ENCODE data around the gene EHBP1L1. TPM values are rescaled to one million over a fixed set of nuclear protein-coding genes. Genes with fewer than 3 reads are reported as not detected.
"Not testable (repeated sequence)": the region's sequence is repeated elsewhere in the genome, so short reads cannot be mapped to it uniquely, and the experiment has no call there.

The EHBP1L1 gene
- total RNA-seq, 2 donors from 2014 or later = 53.4 to 61.0 TPM

DNA sequence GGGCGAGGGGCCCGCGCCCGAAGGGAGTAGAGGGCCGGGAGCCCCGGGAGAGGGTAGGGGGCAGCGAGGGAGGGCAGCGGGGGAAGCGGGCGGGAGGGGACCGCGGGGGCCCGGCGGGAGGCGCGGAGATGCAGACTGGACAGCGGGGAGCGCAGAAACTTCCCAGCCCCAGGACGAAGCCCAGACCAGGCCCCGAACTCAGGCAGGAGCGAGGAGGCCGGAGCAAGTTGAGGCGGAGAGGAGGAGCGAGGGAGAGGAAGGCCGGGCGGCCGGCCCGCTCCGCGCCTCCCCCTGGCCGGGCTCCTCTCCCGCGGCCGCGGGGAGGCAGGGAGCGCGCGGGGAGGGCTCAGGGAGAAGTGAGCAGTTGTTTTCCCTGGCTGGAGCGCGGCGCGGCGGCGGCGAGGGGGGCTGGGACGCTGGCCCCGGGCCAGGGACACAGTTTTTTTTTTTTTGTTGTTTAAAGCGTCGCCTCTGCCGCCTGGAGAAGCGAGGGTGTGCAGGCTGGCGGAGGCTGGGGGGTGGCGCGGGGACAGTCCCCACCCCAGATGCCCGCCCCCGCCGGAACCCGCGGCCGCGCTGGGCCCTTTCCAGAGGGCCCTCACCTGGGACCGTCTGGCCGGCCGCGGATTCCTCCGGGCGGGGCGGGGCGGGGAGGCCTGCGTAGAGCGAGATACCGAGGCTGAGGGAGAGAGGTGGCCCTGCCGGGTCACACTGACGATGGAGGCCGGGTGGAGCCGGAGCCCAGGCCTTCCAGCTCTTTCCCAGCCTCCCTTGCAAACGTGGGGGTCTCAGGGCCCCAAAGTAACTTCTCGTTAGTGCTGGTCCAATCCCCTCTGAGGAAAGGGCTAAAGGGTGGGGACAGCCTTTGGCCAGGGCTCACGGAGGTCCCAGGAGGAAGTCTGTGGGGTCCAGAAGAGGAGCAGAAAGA lies 17.6 kb upstream of the EHBP1L1 start, which contains the start of gene LTBP3:
TSS of gene LTBP3 (minus strand) at position 358 of the 928 bp plus-strand sequence. CDS start 400 bp downstream, outside the sequence.
- ATAC-seq = peak; percentile 84 to 89
- intact Hi-C loops (cut with DNase I) = no loop called here
- peak; percentile 85 for DNase-seq

DNA sequence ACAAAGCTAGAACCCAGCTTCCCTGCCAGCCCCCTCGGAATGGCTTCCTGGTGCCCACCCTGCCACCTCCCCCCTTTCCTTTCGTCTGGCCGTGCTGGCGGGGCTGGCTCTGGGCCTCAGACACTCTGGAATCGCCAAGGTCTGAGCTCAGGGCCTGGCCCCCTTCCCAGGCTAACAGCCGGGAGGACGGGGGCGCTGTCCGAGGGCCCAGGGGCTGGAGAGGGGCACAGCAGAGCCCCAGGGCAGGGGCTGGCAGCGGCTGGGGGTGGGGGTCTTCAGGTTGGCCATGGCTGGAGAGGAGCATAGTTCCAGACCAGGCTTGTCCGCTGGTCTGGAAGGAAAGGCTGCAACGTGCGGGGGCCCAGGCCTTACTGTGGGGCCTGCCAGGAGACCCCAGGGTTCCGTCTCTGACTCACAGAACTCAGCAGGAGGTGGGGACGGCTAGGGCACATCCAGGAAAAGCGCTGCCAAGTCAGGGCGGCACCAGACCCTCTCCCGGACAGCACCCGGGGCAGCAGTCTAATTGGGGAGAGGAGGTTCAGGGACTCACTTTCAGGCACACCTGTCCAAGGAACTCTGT lies 16.8 kb upstream of the EHBP1L1 start:
- DNase-seq (peak; percentile 81), ATAC-seq (peak; percentile 63 to 74)
- intact Hi-C loops (cut with DNase I) = no loop called here

DNA sequence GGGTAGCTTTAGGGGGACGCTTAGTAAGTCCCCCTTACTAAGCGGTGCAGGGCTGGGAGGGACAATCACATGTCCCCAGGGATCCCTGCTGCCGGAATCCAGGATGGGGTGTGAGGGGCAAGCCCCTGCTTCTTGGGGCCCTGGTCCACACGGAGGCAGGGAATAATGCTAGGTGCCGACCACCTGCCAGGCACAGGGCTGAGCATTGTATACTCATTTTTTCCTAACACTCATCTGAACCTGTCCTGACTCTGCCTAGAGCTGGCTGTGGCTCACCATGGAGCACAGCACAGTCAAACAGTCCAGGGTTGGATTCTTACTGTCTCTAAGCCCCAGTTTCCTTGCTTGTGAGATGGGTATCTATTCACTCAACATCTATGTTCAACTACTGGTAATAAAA lies 16.3 kb upstream of the EHBP1L1 start:
- no peak for DNase-seq
- no peak for ATAC-seq
- intact Hi-C loops (cut with DNase I) = no loop called here

DNA sequence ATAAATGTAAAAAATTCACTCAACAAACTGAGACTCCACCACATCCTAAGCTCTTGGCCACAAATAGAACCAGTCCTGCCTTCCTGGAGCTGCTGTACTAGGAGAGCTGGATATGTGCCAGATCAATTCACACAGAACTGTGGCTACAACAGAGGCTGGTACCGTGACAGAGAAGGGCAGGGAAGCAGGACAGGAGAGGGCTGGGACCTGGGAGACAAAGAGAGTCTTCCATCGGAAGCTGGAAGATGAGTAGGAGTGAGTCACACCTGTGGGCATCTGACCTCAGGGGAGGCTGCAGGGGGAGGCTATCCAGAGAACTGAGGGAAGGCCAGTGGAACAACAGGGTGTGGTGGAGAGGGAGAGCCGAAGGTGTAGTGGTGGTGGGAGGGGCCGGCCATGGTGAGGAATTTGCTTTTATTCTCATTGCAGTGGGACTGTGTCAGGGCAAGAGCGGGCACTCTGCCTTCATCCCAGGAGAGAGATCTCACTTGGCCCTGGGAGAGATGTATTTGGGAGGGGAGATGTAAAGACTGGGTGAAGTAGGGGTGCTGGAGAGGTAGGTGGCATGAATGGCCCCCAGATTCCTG lies 15.8 kb upstream of the EHBP1L1 start:
- no peak for DNase-seq
- intact Hi-C loops (cut with DNase I) = no loop called here
- ATAC-seq = peak in 1 of 2 donors; percentile 11

DNA sequence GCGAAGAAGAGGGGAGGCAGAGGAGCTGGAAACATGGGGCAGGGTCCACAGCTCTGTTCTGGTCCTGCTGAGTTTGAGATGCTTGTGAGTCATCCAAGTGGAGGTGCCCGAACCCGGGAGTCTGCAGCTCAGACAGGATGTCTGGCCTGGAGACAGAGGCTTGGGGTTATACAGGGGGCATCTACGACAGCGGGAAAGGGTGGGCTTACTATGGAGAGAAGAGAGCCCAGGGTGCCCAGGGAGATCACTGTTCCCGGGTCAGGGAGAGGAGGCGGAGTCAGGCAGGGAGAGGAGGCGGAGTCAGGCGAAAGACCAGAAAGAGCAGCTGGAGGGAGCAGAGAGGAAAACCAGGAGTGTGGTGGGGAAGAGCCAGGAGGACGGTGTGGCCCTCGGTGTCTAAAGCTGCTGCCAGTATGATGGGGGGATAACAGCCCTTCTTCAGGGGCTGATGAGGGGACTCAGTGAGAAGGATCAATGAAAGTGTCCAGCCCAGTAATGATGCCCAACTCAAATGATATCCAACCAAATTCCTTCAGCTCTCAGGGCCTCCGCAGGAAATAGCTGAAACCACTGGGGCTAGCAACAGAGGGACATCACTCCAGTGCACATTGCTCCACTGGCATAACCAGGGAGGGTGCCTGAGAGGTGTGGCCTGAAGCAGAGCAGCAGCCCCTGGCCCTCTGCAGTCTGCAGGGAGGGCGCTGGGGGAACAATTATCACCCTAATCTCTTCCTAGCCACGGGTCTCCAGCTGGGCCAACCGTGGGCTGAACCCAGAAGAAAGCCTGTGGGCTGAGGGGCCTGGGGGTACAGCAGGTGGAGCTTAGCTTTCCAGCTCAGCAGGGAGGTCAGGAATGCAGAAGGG lies 15.1 kb upstream of the EHBP1L1 start:
- intact Hi-C loops (cut with DNase I) = no loop called here
- peak in 1 of 2 donors; percentile 4 for ATAC-seq
- DNase-seq = peak; percentile 59

DNA sequence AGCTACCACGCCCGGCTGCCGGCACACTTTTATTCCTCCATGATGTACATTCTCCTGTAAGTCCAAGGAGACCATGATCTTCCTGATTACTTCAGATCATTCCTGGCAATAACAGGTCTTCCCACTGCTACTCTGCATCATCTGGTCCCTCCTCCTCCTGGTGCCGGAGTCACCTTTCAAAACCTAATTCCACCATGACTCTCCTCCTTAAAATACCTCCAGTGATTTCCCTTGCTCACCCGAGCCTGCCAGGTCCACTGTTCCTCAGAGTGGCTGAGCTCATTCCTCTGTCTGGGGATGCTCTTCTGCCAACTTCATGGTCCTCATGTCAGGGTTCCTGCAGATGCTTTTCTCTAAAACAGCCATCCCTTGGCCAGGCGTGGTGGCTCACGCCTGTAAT lies 13.8 kb upstream of the EHBP1L1 start:
- intact Hi-C loops (cut with DNase I) = no loop called here
- no peak for ATAC-seq
- DNase-seq = no peak

DNA sequence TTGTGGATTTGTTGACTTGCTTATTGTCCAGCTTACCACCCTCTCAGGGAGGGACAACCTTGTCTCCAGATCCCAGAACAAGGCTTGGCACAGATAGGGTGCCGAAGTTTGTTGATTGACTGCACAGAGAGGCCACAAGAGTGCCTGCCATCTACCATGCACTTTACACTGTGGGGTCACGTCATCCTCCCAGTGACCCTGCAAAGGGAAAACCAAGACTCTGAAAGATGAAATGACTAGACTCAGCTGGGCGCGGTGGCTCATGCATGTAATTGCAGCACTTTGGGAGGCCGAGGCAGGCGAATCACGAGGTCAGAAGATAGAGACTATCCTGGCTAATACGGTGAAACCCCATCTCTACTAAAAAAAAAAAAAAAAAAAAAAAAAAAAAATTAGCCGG lies 13.1 kb upstream of the EHBP1L1 start:
- no peak for ATAC-seq
- intact Hi-C loops (cut with DNase I) = no loop called here

DNA sequence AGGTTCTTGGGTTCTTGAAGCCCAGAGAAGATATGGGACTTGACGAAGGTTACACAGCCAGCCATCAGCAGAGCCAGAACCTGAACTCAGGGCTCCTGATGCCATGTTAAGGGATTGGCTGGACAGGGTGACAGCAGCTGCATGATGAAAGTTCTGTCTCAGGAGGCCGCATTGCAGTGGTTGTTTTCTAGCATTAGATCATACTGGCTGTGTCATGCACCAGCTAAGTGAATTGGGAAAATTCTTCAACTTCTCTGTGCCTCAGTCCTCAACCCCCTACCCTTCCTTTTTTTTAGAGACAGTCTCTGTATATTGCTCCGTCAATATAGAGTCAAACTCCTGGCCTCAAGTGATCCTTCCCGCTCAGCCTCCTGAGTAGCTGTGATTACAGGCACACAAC lies 12.3 kb upstream of the EHBP1L1 start:
- intact Hi-C loops (cut with DNase I) = no loop called here
- ATAC-seq (no peak), DNase-seq (no peak)

More for the DNA sequence above, 13.1 kb upstream of the EHBP1L1 start:
- no peak for DNase-seq

DNA sequence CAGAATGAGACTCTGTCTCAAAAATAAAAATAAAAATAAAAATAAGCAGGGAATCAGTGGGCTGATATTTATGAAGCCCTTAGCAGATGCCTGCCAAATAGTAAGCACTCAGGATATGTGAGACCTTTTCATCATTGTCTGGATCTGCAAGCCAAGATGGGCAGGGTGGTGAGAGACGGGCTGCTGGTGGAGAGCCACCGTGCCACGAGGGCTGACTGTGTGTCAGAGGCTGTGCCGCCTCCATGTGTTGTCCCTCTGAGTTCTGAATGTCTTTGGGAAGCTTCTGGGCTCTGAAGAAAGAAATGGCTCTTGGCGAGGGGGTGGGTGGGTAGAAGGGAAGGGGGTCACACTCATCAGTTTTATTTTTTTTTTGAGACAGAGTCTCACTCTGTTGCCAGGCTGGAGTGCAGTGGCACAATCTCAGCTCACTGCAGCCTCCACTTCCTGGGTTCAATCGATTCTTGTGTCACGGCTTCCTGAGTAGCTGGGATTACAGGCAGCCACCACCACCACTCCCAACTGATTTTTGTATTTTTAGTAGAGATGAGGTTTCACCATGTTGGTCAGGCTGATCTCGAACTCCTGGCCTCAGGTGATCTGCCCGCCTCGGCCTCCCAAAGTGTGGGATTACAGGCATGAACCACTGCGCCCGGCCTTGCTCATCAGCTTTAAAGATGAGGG lies 10.8 kb upstream of the EHBP1L1 start:
- intact Hi-C loops (cut with DNase I); ATAC-seq; DNase-seq: not testable (repeated sequence)

DNA sequence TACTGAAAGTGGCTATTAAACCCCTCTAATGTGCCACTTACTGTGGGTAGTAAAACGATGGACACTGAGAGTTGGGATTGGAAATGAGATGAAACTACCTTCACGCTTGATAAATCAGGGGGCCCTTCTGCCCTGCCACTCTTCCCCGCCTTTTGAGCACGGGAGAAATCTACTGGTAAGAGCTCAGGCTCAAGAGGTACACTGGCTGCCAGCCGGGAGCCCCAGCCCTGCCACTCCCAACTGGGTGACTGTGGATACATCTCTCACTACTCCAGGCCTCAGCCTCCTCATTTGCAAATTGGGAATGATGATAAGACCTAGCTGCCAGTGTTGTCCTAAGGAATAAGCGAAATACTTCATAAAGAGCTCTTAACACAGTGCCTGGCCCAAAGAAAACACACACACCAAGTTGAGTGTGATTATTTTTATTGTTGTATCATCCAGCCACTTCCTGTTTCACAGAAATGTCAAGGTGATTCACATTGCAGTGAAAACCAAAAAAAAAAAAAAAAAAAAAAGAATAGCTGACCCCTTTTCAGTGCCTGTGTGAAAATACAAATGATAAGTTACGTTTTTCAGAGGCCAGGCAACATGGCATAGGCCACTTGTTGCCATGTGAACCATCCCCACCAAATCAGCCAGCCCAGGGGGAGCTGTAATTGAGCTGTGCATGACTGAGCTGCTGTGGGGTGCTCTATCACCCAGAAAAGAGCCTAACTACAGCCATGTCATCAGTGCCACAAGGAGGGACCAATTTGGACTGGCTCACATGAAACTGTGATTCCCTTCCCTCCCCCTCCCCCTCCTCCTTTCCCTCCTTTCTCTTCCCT lies 10.0 kb upstream of the EHBP1L1 start:
- ATAC-seq = no peak
- DNase-seq = no peak
- intact Hi-C loops (cut with DNase I) = no loop called here

DNA sequence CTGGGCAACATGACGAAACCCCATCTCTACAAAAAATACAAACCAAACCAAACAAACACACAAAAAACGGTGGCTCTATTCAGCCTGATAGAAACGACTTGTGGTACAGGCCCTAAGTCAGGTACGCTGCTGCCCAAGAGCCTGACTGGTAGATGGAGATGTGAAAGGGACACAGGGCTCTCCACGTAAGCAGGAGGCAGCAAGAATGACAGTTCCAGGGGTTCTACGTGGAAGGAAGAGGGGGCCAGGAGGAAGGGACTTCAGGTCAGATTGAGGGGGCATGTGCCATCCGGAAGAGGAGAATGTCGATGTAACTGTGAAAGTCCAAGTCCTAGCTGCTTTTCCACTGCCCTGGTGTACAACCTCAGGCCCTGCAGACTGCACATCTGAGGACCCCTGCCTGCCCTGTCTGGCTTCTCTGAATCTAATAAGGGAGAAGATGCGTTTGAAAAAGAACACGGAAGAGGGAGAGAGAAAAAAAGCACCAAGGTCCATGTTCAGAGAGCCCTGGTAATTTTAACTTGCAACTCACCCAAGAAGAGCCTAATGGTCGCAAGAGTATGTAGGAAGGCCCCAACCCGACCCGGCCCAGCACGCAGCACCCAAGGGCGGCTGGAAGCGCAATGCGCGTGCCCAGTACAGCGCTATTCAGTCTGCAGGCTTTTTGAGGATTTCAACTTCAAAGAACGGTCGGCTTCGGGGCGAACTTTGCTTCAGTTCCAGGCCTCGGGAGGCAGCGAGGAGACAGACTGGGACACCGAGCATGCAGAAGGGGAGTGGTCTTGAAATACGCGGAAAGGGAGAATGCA lies 6.5 kb upstream of the EHBP1L1 start:
- DNase-seq (no peak), ATAC-seq (peak; percentile 16 to 21)
- intact Hi-C loops (cut with DNase I) = no loop called here

DNA sequence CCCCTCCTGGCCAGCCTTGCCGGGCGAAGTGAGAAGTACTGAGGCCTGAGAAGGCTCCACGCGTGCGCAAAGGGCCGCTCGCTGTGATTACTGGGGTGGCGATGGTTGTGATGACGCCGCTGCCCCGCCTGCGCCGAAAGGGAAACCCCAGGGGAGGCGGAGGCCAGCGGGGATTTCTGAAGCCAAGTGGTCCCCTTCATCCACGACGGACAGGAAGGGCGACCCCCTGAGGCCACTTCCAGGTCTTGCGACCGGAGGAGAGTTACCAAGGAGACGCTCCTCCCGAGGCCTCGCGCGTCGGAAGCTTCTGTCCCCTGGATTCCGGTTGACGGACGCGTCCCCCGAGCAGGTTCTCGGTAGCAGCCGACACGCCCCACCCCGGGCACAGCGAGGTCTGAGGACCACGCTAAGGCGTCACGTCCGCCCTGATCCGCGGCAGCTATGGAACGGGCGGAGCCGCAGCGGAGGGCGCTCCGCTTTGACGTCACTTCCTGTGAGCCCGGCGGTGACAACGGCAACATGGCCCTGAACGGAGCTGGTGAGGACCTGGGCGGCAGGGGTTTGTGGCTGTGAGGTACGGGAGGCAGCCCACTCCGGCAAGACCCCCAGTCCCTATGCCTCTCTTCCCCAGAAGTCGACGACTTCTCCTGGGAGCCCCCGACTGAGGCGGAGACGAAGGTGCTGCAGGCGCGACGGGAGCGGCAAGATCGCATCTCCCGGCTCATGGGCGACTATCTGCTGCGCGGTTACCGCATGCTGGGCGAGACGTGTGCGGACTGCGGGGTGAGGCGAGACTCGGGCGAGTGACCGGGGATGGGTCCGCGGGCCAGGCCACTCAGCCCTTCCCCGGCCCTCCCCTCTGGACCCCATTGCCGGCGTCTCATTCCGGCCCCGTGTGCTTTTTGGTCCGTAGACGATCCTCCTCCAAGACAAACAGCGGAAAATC lies 5.6 kb upstream of the EHBP1L1 start, which contains the start of gene ZNRD2:
TSS of gene ZNRD2 (plus strand) at position 505 of the 946 bp plus-strand sequence. CDS start at position 520, 15 bp downstream.
- DNase-seq (peak; percentile 99), ATAC-seq (peak; percentile 87 to 88)
- intact Hi-C loops (cut with DNase I) = no loop called here

DNA sequence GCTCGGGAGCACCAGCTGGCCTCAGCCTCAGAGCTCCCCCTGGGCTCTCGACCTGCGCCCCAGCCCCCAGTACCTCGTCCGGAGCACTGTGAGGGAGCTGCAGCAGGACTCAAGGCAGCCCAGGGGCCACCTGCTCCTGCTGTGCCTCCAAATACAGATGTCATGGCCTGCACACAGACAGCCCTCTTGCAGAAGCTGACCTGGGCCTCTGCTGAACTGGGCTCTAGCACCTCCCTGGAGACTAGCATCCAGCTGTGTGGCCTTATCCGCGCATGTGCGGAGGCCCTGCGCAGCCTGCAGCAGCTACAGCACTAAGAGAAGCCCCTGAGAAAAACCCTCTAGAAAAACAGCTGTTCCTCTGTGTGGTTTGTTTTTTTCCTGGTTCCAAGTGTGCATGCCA lies 4.4 kb upstream of the EHBP1L1 start:
- ATAC-seq (no peak), DNase-seq (no peak)
- intact Hi-C loops (cut with DNase I) = no loop called here

DNA sequence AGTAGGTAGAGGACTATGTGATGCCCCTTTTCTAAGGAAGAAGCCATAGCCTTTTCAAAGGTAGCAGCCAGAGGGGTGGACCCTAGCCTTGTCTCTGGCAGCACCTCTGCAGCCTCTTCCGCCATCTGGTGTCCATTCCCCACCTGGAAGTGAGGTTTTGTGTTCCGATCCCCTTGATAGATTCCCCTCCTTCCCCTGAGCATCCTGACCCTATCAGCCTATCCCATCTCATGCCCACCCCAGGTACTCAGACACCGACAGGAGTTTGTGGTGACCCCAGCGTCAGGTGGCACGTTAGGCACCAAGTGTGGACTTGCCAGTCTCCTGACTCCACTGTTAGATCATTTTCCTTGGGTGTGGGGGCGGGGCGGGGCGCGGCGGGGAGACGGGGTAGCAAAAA lies 3.9 kb upstream of the EHBP1L1 start:
- intact Hi-C loops (cut with DNase I) = no loop called here
- no peak for DNase-seq
- ATAC-seq = no peak

DNA sequence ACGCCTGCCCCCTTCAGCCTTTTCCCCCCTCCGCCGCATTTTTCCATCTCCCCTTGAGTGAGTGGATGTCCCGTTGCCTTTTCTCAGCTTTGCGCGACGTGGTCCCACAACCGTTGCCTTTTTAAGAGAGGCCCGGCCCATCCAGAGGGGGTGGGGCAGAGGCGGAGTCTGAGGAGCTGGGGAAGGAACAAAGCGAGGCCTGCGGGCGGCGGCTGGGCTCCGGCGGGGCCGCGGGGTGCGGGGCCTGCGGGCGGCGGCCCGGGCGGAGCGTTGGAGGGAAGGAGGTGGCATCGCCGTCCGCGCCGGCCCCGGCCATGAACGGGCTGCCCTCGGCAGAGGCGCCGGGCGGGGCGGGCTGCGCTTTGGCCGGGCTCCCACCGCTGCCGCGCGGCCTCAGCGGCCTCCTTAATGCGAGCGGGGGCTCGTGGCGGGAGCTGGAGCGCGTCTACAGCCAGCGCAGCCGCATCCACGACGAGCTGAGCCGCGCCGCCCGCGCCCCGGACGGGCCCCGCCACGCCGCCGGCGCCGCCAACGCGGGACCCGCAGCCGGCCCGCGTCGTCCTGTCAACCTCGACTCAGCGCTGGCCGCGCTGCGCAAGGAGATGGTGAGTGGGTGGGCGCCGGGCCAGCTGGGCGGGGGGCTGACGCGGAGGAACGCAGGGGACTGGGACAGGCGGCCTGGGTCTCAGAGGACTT lies 3.3 kb upstream of the EHBP1L1 start, which contains the start of gene FAM89B:
TSS of gene FAM89B (plus strand) at position 183 of the 696 bp plus-strand sequence. CDS start at position 315, 132 bp downstream.
- ATAC-seq = peak; percentile 13 to 16
- intact Hi-C loops (cut with DNase I) = no loop called here
- peak; percentile 95 for DNase-seq
